Ascending aorta (tissue), 2 donors: Measurements from ENCODE around the gene XPR1. TPM values are rescaled to one million over a fixed set of nuclear protein-coding genes. Genes with fewer than 3 reads are reported as not detected.
"Not testable (repeated sequence)": the region's sequence is repeated elsewhere in the genome, so short reads cannot be mapped to it uniquely, and the experiment has no call there.

ENCODE experiments used
- DNase-seq, 2 donors: peaks; one replicate each; pipeline ENCODE4 v3.0.0-alpha.2; 2019; ENCODE audit warnings: low spot score in 2 of 2
- H3K27ac ChIP-seq, 2 donors: fragments of 200-600 bp; sonication (generic); one replicate each; pipeline ENCODE4 v1.5.1; 2016 to 2017; ENCODE audit warnings: mild to moderate bottlenecking in 1 of 2
- H3K27me3 ChIP-seq: fragments of 200-600 bp; sonication (generic); one replicate; pipeline ENCODE4 v1.5.1; 2017
- H3K36me3 ChIP-seq, 2 donors: fragments of 200-600 bp; sonication (generic); one replicate each; pipeline ENCODE4 v1.5.1; 2016
- H3K4me1 ChIP-seq, 2 donors: fragments of 200-600 bp; sonication (generic); one replicate each; pipeline ENCODE4 v1.5.1; 2016 to 2017; ENCODE audit warnings: mild to moderate bottlenecking in 1 of 2
- H3K4me3 ChIP-seq, 2 donors: fragments of 200-600 bp; sonication (generic); one replicate each; pipeline ENCODE4 v1.5.1; 2016 to 2017; ENCODE audit warnings: mild to moderate bottlenecking in 1 of 2
- H3K9me3 ChIP-seq, 2 donors: fragments of 200-600 bp; sonication (generic); one replicate each; pipeline ENCODE4 v1.5.1; 2016
- CTCF ChIP-seq, 3 experiments: fragments of 200-600 bp in 2 of 3; fragments of 450-650 bp in 1 of 3; sonication (generic) in 2 of 3; IDR thresholded peaks; one replicate each; pipeline ENCODE4 v1.5.1; 2016 to 2019; ENCODE audit warnings: antibody characterized with exemption in 3 of 3, mild to moderate bottlenecking in 1 of 3, moderate library complexity in 1 of 3
- intact Hi-C: fragments of 100-400 bp; cut with DNase I; formaldehyde crosslinking; loops from one replicate; pipeline ENCODE4 v1.15.1; 2023
- total RNA-seq: library from RNA; depleted of rRNA; stranded (reverse); fragments of >200 nt; gene quantifications from one replicate; pipeline ENCODE4 v1.1.0, GENCODE V29; 2016

The XPR1 gene
- total RNA-seq, 1 donor from 2014 or later: 41.6 TPM

GRCh38 chr1:180849031-180849775, 217.4 kb downstream of the XPR1 start:
- no peaks in the 10 kb centered on the region for H3K9me3 ChIP-seq
- no peak for DNase-seq
- H3K36me3 ChIP-seq: no peaks in the 10 kb centered on the region
- TF ChIP-seq CTCF (IDR thresholded peaks at IDR 0.05): no peak
- no peak overlapping the region for H3K27ac ChIP-seq
- H3K27me3 ChIP-seq: no peaks in the 10 kb centered on the region
- intact Hi-C loops: no loop called here
- H3K4me3 ChIP-seq: no peak overlapping the region
- H3K4me1 ChIP-seq: no peaks in the 10 kb centered on the region

- no peak overlapping the region for H3K27ac ChIP-seq
- no peak for DNase-seq
- no peaks in the 10 kb centered on the region for H3K9me3 ChIP-seq
- H3K27me3 ChIP-seq: no peaks in the 10 kb centered on the region
- no peaks in the 10 kb centered on the region for H3K36me3 ChIP-seq
- intact Hi-C loops: no loop called here
- H3K4me1 ChIP-seq: no peaks in the 10 kb centered on the region
- no peak overlapping the region for H3K4me3 ChIP-seq
- no peak for TF ChIP-seq CTCF (IDR thresholded peaks at IDR 0.05)
Measured at GRCh38 chr1:180851995-180852887, 220.4 kb downstream of the XPR1 start.

GRCh38 chr1:180854001-180854400, 222.2 kb downstream of the XPR1 start:
- H3K4me1 ChIP-seq: no peaks in the 10 kb centered on the region
- no peak for TF ChIP-seq CTCF (IDR thresholded peaks at IDR 0.05)
- H3K27me3 ChIP-seq: no peaks in the 10 kb centered on the region
- H3K27ac ChIP-seq: no peak overlapping the region
- no peak overlapping the region for H3K4me3 ChIP-seq
- H3K36me3 ChIP-seq: no peaks in the 10 kb centered on the region
- intact Hi-C loops: no loop called here
- no peak for DNase-seq
- no peaks in the 10 kb centered on the region for H3K9me3 ChIP-seq

- Histone ChIP-seq H3K27ac (no peak overlapping the region), H3K4me3 (no peak overlapping the region), H3K9me3 (no peaks in the 10 kb centered on the region), H3K36me3 (no peaks in the 10 kb centered on the region), H3K27me3 (no peaks in the 10 kb centered on the region), H3K4me1 (no peaks in the 10 kb centered on the region)
- intact Hi-C loops: no loop called here
- no peak for TF ChIP-seq CTCF (IDR thresholded peaks at IDR 0.05)
- no peak for DNase-seq
Measured at GRCh38 chr1:180854456-180854855, 222.6 kb downstream of the XPR1 start.

- DNase-seq, H3K27ac ChIP-seq, H3K27me3 ChIP-seq, H3K36me3 ChIP-seq, intact Hi-C loops, H3K9me3 ChIP-seq, H3K4me1 ChIP-seq, H3K4me3 ChIP-seq: not testable (repeated sequence)
Measured at GRCh38 chr1:180857947-180858725, 226.3 kb downstream of the XPR1 start.
